NCI-H524 treated with DMSO at 0.1 percent for 48 hours (cell line): ENCODE measurements around the gene DHRS4L2.
"Not testable (repeated sequence)": the region's sequence is repeated elsewhere in the genome, so short reads cannot be mapped to it uniquely, and the experiment has no call there.

ENCODE experiments used
- DNase-seq: peaks from one replicate; lab custom pipeline; 2025; lab: John Stamatoyannopoulos, UW

Gene DHRS4L2

DNA sequence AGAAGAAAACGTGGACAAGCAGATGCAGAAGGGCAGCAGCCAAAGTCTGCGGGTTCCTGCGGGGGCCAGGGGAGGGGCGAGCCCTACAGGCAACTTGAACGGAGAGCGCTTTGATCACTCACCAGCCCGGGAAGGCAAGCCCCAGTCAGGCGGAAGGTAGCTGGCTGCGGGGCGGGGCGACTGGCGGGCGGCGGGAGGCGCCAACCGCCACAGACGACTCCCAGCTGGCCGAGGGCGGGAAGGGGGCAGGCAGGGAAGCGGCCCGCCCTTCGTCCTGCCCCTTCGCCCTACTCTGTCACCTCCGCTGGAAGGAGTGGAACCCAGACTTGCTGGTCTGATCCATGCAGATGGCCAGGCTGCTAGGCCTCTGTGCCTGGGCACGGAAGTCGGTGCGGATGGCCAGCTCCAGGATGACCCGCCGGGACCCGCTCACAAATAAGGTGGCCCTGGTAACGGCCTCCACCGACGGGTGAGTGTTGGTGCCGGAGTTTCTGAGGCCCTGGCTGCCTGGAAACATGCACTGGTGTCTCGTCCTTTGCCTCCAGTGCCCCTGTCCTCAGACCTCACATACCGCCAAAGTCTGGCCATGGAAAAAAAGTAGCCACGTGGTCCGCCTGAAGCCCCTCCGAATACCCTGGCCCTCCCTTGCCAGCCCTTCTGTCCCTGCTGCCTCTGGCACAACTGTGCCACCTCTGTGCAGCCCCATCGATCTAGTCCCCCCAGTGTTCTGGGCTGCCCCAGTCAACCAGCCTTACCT is at the start of gene DHRS4L2:
Gene DHRS4L2 (plus strand): TSS at position 323 of the 757 bp plus-strand sequence. CDS start 19 bp downstream, at position 342.
- not testable (repeated sequence) for DNase-seq

- DNase-seq: no peak
These were observed 49.0 kb upstream of the DHRS4L2 start for GRCh38 chr14:23939607-23940326.

GRCh38 chr14:23941230-23941629 is 47.5 kb upstream of the DHRS4L2 start:
- no peak for DNase-seq

GRCh38 chr14:23941669-23942068 is 47.1 kb upstream of the DHRS4L2 start:
- no peak for DNase-seq

GRCh38 chr14:23942587-23942986 is 46.1 kb upstream of the DHRS4L2 start:
- no peak for DNase-seq

GRCh38 chr14:23949069-23949468 is 39.7 kb upstream of the DHRS4L2 start:
- not testable (repeated sequence) for DNase-seq

DNA sequence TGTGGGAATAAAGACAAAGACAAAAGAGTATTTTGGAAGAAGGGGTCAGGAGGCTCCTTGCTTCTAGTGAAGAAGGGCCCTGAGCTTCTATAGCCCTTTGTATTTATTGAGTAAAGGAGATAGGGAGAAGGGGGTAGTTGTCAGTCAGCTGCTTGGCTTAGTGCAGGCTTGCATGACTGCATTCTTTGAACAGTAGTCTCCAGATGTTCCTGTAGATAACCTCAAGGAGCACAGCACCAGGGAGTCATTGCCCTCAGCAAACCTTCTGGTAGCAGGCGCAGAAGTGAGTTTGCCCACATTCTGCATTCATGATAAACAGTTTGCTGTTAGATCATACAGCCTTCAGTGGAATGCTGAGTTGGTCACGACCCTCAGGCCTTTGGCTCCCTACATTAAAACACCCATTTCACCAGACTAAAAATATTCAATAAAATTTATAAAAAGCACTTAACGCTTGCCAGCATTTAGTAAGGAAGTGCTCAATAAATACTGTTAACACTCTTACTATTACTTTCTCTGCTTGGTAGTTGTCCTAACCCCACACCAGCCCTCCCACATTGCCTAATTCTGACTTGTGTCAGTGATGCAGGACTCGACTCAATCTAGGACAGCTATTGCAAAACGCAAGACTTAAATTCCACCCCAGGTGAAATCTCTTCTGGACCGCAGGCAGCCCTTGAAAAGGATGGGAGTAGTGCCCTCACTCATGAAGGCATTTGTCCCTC is 38.2 kb upstream of the DHRS4L2 start:
- no peak for DNase-seq

DNA sequence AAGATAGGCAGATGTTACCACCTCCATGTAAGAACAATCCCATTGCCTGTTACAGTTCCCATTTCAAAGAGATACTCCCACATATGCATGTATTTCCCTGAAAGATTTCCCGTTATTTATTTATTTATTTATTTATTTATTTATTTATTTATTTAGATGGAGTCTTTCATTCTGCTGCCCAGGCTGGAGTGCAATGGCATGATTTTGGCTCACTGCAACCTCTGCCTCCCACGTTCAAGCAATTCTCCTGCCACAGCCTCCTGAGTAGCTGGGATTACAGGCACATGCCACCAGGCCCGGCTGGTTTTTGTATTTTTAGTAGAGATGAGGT is 37.6 kb upstream of the DHRS4L2 start:
- DNase-seq: not testable (repeated sequence)

DNA sequence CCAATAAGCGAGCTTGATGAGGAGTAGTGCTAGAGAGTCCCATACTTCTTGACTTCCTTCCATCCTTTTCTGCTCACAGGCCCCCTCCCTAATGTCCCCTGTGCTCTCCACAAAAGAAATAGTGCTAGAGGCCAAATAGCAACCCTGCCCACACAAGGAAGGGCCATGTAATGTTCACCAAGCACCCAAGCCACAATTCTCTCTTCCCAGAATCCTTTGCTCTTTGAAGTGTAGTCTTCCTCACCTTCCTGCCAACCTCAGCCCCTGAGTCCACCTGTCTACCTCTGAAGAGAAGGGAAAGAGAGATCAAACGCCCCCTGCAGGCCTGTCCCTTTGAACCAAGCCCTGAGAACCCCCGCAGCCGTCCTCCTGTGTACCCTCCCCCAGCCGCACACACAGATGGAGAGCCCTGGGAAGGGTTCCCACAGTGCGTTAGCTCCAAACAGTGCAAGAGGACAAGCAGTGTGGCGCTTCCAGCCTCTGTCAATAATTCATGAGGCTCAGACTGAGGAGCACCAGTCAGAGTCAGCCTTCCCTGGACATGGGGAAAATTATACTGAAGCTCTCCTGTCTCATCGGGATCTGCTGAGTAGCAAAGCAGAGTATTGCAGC is 37.0 kb upstream of the DHRS4L2 start:
- no peak for DNase-seq

DNA sequence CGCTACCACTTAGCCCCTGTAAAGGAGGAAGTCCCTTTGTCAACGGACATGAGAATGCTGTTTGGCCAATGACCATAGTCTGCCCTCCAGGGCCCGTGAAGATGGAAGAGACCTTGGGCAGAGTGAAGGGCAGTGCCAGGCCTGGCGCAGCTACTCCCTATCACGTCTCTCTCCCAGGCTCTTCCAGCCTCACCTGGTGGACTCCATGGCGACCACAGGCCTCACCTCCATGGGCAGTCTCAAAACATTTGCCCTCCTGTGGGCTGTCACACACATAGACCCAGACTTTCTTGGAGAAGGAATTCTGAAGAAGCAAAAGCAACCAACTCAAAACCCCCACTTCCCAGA is 35.6 kb upstream of the DHRS4L2 start:
- not testable (repeated sequence) for DNase-seq

GRCh38 chr14:23953464-23954278 is 35.1 kb upstream of the DHRS4L2 start, which contains the start of gene DHRS4:
DHRS4 (plus strand) TSS chr14:23953770; CDS start chr14:23953789, 19 bp downstream.
- peak; percentile 77 for DNase-seq

GRCh38 chr14:23954279-23954614 is 34.5 kb upstream of the DHRS4L2 start:
- not testable (repeated sequence) for DNase-seq

DNA sequence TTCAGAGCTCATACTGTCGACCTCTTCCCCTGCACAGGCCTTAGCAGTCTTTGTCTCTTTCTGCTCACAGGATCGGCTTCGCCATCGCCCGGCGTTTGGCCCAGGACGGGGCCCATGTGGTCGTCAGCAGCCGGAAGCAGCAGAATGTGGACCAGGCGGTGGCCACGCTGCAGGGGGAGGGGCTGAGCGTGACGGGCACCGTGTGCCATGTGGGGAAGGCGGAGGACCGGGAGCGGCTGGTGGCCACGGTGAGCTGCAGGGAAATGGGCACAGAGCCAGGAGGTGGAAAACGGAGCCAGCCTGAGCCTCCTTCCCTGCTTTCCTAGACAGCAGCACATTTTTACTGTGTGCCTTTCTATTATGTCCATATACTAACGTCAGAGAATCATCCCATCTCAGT is 33.8 kb upstream of the DHRS4L2 start:
- not testable (repeated sequence) for DNase-seq

DNA sequence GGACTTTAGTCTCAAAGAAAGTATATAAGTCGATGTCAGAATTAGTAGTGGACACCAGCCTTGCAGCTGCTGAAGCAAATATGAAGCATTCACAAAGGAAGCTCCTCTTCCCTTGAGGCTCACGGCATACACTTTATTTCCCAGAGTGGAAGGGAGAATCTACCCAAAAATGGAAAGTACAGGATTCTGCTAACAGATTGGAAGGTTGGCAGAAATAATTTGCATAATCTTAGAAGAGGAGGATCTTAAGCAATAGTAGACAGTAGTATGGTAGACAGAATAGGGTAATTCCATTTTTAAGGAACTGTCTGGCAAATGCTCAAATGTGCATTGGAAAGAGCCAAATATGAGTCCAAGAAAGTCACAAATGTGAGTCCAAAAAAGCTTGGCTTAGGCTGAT is 32.9 kb upstream of the DHRS4L2 start:
- DNase-seq: not testable (repeated sequence)

GRCh38 chr14:23957913-23958569 is 30.7 kb upstream of the DHRS4L2 start:
- not testable (repeated sequence) for DNase-seq

GRCh38 chr14:23960899-23961298 is 27.8 kb upstream of the DHRS4L2 start:
- DNase-seq: not testable (repeated sequence)

DNA sequence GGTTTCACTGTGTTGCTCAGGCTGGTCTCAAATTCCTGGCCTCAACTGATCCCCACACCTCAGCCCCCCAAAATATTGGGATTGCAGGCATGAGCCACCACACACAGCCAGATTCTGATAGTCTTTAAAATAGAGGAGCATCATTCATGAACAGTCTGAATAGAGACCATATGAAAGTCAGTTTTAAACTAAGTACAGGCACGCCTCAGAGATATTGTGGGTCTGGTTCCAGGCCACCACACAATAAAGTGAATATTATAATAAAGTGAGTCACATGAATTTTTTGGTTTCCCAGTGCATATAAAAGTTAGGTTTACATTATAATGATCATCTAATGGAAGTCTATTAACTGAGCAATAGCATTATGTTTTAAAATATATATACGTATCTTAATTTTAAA is 27.0 kb upstream of the DHRS4L2 start:
- not testable (repeated sequence) for DNase-seq

DNA sequence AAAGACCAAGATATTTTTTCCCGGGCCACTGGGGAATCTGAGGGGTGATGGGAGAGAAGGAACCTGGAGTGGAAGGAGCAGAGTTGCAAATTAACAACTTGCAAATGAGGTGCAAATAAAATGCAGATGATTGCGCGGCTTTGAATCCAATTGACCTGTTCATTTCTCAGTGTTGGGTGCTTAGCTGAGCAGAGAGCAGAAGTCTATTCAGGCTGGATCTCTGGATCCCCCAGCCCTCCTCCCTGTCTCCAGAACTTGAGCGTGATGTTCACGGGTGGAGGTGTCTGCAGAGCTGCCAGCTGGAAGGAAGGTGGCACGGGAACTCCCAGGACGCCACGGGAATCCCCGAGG is 19.6 kb upstream of the DHRS4L2 start:
- not testable (repeated sequence) for DNase-seq

GRCh38 chr14:23969481-23970282 is 19.0 kb upstream of the DHRS4L2 start:
- DNase-seq: not testable (repeated sequence)

DNA sequence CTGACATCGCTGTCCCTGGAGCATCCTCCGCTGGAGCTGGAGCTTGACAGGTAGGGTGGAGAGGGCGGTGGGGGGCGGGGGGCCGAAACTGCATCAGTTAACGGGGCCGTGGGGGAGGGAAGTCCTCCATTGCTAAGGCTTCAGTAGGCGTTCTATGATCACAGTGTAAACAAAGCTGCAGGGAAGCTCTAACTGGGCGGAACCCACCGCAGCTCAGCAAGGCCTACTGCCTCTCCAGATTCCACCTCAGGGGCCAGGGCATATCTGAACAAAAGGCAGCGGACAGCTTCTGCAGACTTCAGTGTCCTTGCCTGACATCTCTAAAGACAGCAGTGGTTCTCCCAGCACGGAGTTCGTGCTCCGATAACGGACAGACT is 18.5 kb upstream of the DHRS4L2 start:
- not testable (repeated sequence) for DNase-seq
